IPS-18a (cell line): ENCODE data around the gene ABHD4.
"Not testable (repeated sequence)": the region's sequence is repeated elsewhere in the genome, so short reads cannot be mapped to it uniquely, and the experiment has no call there.

ENCODE experiments used
- H3K27ac ChIP-seq: one replicate; pipeline ENCODE4 v1.5.1; 2013; ENCODE audit warnings: low read length
- H3K27me3 ChIP-seq: one replicate; pipeline ENCODE4 v1.6.1; 2013; ENCODE audit warnings: mild to moderate bottlenecking, low read length; ENCODE audit not compliant: control insufficient read depth, insufficient read depth
- H3K36me3 ChIP-seq: one replicate; pipeline ENCODE4 v1.6.1; 2013; ENCODE audit warnings: low read depth, low read length; ENCODE audit not compliant: control insufficient read depth
- H3K4me1 ChIP-seq: one replicate; pipeline ENCODE4 v1.6.1; 2013; ENCODE audit warnings: low read depth, low read length; ENCODE audit not compliant: control insufficient read depth
- H3K4me3 ChIP-seq: one replicate; pipeline ENCODE4 v1.5.1; 2013; ENCODE audit warnings: low read length
- H3K9ac ChIP-seq: one replicate; pipeline ENCODE4 v1.6.1; 2013; ENCODE audit warnings: mild to moderate bottlenecking, low read length, moderate library complexity
- H3K9me3 ChIP-seq: one replicate; pipeline ENCODE4 v1.6.1; 2013; ENCODE audit warnings: low read depth, low read length; ENCODE audit not compliant: control insufficient read depth

Gene ABHD4

DNA sequence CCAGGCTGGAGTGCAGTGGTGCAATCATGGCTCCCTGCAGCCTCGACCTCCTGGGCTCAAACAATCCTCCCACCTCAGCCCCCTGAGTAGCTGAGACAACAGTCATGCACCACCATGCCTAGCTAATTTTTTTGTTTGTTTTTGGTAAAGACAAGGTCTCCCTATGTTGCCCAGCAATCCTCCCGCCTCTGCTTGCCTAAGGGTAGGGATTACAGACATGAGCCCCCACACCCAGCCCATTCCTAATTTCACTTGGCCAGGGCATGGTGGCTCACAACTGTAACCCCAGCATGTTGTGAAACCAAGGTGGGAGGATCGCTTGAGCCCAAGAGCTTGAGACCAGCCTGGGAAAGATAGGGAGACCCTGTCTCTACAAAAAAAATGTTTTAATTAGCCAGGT, 18.2 kb upstream of the ABHD4 start:
- H3K27ac ChIP-seq, result no peak overlapping the region
- H3K36me3 ChIP-seq, result peaks cover 2% of the 10 kb centered on the region
- H3K9me3 ChIP-seq, result no peaks in the 10 kb centered on the region
- no peak overlapping the region for H3K9ac ChIP-seq
- no peaks in the 10 kb centered on the region for H3K27me3 ChIP-seq
- H3K4me1 ChIP-seq, result no peaks in the 10 kb centered on the region
- H3K4me3 ChIP-seq, result no peak overlapping the region

DNA sequence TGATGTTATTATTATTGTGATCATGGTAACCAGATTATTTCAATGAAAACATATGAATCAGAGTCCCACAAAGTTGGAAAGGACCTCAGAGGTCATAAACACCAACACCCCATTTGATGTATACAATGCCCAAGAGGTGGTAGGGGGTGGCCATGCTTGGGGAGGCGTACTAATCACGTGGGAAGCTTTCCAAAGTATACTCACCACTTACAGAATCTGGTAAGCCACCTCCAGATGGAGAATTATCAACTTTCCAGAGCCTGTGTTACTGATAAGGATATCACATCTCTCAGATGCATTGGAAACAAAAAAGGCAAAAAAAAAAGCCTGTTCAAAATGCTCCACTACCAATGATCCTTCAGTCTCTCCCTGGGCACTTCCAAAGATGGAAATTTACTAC, 17.5 kb upstream of the ABHD4 start:
- no peaks in the 10 kb centered on the region for H3K27me3 ChIP-seq
- H3K27ac ChIP-seq, result no peak overlapping the region
- H3K4me1 ChIP-seq, result no peaks in the 10 kb centered on the region
- H3K9ac ChIP-seq, result no peak overlapping the region
- no peaks in the 10 kb centered on the region for H3K9me3 ChIP-seq
- no peaks in the 10 kb centered on the region for H3K36me3 ChIP-seq
- H3K4me3 ChIP-seq, result no peak overlapping the region

GRCh38 chr14:22583994-22584393, 14.1 kb upstream of the ABHD4 start:
- Histone ChIP-seq H3K4me3 (no peak overlapping the region), H3K4me1 (no peaks in the 10 kb centered on the region), H3K36me3 (no peaks in the 10 kb centered on the region), H3K9me3 (no peaks in the 10 kb centered on the region), H3K27ac (no peak overlapping the region), H3K27me3 (no peaks in the 10 kb centered on the region), H3K9ac (no peak overlapping the region)

- H3K4me3 ChIP-seq, result no peak overlapping the region
- no peak overlapping the region for H3K27ac ChIP-seq
- no peaks in the 10 kb centered on the region for H3K36me3 ChIP-seq
- no peaks in the 10 kb centered on the region for H3K4me1 ChIP-seq
- no peaks in the 10 kb centered on the region for H3K9me3 ChIP-seq
- no peak overlapping the region for H3K9ac ChIP-seq
- no peaks in the 10 kb centered on the region for H3K27me3 ChIP-seq
Observed at GRCh38 chr14:22587247-22587646, 10.9 kb upstream of the ABHD4 start.

- not testable (repeated sequence) for H3K36me3 ChIP-seq, H3K9me3 ChIP-seq, H3K4me1 ChIP-seq, H3K27me3 ChIP-seq, H3K27ac ChIP-seq
- H3K4me3 ChIP-seq, result peak overlapping the region; percentile 81
- peak overlapping the region; percentile 76 for H3K9ac ChIP-seq
Observed at GRCh38 chr14:22587677-22588422, 10.2 kb upstream of the ABHD4 start.

GRCh38 chr14:22588526-22589095, 9.5 kb upstream of the ABHD4 start:
- Histone ChIP-seq H3K9ac (peak overlapping the region; percentile 76), H3K36me3 (no peaks in the 10 kb centered on the region)

DNA sequence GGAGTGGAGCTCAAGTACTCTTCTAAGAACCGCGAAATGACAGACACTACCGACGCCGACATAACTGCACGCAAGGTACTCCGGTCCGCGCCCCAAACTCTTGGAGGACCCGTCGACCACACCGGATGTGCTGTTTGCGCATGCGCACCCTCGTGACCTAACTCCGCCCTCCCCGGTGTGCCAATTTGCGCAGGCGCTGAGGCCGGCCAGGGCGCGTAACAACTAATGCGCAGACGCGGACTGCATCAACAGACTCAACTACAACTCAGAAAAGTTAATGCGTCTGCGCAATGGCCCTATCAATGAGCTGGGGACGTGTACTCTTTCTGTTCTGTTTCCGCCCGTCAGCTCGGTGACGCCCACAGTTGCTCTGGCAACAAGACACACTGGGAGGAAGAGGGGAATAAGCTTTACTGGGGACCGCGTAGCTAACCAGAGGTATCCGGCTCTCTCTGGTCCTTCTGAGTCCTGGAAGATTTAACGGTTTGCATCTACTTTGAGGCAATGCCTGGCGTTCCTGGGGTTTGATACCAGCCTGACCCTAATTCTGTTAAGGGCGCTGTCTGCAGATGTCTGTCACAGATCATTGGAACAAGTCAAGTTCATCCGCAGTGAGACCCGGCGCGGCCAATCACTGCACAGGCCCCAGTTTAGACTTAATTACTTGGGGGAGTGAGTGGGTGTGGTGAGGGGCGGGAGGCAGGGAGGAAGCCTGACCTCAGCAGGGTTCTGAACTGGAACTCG, 8.8 kb upstream of the ABHD4 start, which contains the start of gene DAD1:
Gene DAD1, minus strand, starts transcription at position 129 of the 744 bp plus-strand sequence. Its CDS starts 67 bp downstream, at position 62.
- Histone ChIP-seq H3K9me3 (no peaks in the 10 kb centered on the region), H3K27me3 (no peaks in the 10 kb centered on the region), H3K4me1 (peaks cover 3% of the 10 kb centered on the region), H3K36me3 (no peaks in the 10 kb centered on the region), H3K9ac (peak within 1 kb of the TSS; percentile 76), H3K27ac (peak within 1 kb of the TSS; percentile 31), H3K4me3 (peak within 1 kb of the TSS; percentile 81)

More at GRCh38 chr14:22588526-22589095, 9.5 kb upstream of the ABHD4 start:
- Histone ChIP-seq H3K27ac (no peak overlapping the region), H3K27me3 (no peaks in the 10 kb centered on the region), H3K9me3 (no peaks in the 10 kb centered on the region), H3K4me1 (peaks cover 3% of the 10 kb centered on the region), H3K4me3 (peak overlapping the region; percentile 81)

- Histone ChIP-seq H3K9ac (no peak overlapping the region), H3K9me3 (no peaks in the 10 kb centered on the region), H3K4me3 (no peak overlapping the region), H3K27ac (no peak overlapping the region), H3K36me3 (no peaks in the 10 kb centered on the region), H3K27me3 (no peaks in the 10 kb centered on the region), H3K4me1 (peaks cover 10% of the 10 kb centered on the region)
Observed at GRCh38 chr14:22593189-22593588, 4.9 kb upstream of the ABHD4 start.

DNA sequence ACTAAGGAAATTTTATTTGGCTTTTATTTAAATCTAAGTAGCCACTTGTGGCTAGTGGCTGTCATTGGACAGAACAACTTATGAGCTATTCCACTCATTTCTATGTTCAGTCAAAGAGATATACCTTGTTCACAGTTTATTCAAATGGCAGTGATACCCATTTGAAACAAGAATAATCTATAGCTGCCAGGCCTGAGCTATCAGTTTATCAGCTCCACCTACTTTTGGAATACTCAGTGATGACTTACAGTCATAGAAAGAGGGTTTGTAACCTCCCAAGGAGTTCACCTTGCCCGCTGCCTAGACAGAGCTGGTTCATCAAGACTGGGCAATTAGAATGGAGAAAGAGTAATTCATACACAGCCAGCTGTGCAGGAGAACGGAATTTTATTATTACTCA, 4.5 kb upstream of the ABHD4 start:
- no peak overlapping the region for H3K9ac ChIP-seq
- no peaks in the 10 kb centered on the region for H3K27me3 ChIP-seq

DNA sequence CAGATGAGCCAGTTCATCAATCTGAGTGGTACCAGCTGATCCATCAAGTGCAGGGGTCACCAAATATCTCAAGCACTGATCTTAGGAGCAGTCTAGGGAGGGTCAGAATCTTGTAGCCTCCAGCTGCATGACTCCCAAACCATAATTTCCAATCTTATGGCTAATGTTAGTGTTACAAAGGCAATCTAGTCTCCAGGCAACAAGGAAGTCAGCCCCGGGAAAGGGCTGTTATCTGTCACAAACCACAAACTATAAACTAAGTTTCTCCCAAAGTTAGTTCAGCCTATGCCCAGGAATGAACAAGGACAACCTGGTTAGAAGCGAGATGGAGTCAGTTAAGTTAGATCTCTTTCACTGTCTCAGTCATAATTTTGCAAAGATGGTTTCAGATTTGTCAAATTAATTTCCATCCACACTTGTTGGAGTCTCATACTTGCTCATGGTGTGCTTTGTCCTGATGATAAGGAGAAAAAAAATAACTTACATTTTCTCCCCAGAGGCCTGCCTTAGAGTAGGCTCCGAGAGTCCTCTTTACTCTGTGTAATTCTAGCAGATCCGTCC, 3.9 kb upstream of the ABHD4 start:
- Histone ChIP-seq H3K36me3 (no peaks in the 10 kb centered on the region), H3K27ac (no peak overlapping the region), H3K4me3 (no peak overlapping the region), H3K9ac (no peak overlapping the region), H3K9me3 (no peaks in the 10 kb centered on the region), H3K4me1 (peaks cover 13% of the 10 kb centered on the region), H3K27me3 (no peaks in the 10 kb centered on the region)

More for the DNA sequence above, 4.5 kb upstream of the ABHD4 start:
- Histone ChIP-seq H3K4me1 (peaks cover 10% of the 10 kb centered on the region), H3K4me3 (no peak overlapping the region), H3K36me3 (no peaks in the 10 kb centered on the region), H3K27ac (no peak overlapping the region), H3K9me3 (no peaks in the 10 kb centered on the region)

- Histone ChIP-seq H3K36me3 (peaks cover 5% of the 10 kb centered on the region), H3K27me3 (no peaks in the 10 kb centered on the region), H3K27ac (no peak overlapping the region), H3K9me3 (no peaks in the 10 kb centered on the region), H3K9ac (no peak overlapping the region), H3K4me3 (no peak overlapping the region), H3K4me1 (peaks cover 19% of the 10 kb centered on the region)
Observed at GRCh38 chr14:22596354-22596879, 1.7 kb upstream of the ABHD4 start.
